Peyer's patch (tissue), 4 donors: Measurements from ENCODE around the gene LYPD8.

Source experiments
- CTCF ChIP-seq, 6 experiments: fragments of 450-650 bp in 4 of 6; fragments of 200-600 bp in 2 of 6; sonication (generic) in 1 of 6; IDR thresholded peaks; one replicate each; pipeline ENCODE4 v1.5.1; 2017 to 2019; ENCODE audit warnings: antibody characterized with exemption in 6 of 6, mild to moderate bottlenecking in 3 of 6, moderate library complexity in 1 of 6
- POLR2A ChIP-seq, 2 donors: fragments of 450-650 bp; IDR thresholded peaks; one replicate each; pipeline ENCODE4 v1.5.1; 2017; ENCODE audit warnings: antibody characterized with exemption in 2 of 2, mild to moderate bottlenecking in 2 of 2, moderate library complexity in 2 of 2

GRCh38 chr1:248800459-248800858 lies 44.9 kb upstream of the LYPD8 start:
- TF ChIP-seq CTCF (IDR thresholded peaks at IDR 0.05) (no peak), POLR2A (IDR thresholded peaks at IDR 0.05) (no peak)
